GM23248 (cell line): ENCODE results near the gene USP17L21.
"Not testable (repeated sequence)": the region's sequence is repeated elsewhere in the genome, so short reads cannot be mapped to it uniquely, and the experiment has no call there.

Experiments used
- EZH2 ChIP-seq: fragments of 200-600 bp; sonication (generic); IDR thresholded peaks from 2 replicates; pipeline ENCODE4 v1.6.1; 2018; ENCODE audit warnings: antibody characterized with exemption, mild to moderate bottlenecking; ENCODE audit not compliant: insufficient read depth, poor library complexity, severe bottlenecking
- EZH2phosphoT487 ChIP-seq: fragments of 200-600 bp; sonication (generic); IDR thresholded peaks from 2 replicates; pipeline ENCODE4 v1.6.1; 2018; ENCODE audit warnings: antibody characterized with exemption, moderate library complexity, mild to moderate bottlenecking, low read depth; ENCODE audit not compliant: insufficient read depth

DNA sequence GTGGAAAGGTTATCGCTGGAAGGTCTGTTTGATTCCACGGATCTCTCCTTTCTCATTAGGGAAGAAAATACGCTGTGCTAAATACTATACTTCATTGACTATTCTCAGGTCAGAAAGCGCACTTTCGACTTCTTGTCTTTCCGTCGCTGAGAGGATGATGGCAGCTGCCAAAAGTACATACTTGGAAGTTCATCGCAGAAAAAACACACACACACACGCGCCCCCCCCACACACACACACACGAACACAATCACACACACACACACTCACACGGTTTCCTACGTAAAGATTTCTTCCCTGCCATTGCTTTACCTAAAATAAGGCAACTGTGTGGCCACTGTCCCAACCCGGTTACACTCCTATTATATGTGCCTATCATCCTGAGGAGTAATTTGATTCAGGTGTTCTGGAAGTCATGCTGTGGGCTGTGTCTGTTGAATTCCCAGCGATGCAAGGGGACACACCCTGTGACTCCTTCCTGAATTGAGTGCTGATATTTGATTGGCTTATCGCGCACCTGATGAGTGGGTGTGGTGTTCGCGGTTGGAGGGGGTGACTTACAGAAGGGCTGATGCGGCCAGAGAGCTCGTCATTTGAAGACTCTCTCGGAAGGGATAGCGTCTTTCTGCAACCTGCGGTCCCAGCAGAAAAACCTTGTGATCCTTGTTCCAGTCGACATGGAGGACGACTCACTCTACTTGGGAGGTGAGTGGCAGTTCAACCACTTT lies 14.6 kb upstream of the USP17L21 start, which contains the start of gene USP17L18:
- not testable (repeated sequence) for TF ChIP-seq EZH2phosphoT487, EZH2
